Measurements from ENCODE around the gene NUDT16L1.

The NUDT16L1 gene

DNA sequence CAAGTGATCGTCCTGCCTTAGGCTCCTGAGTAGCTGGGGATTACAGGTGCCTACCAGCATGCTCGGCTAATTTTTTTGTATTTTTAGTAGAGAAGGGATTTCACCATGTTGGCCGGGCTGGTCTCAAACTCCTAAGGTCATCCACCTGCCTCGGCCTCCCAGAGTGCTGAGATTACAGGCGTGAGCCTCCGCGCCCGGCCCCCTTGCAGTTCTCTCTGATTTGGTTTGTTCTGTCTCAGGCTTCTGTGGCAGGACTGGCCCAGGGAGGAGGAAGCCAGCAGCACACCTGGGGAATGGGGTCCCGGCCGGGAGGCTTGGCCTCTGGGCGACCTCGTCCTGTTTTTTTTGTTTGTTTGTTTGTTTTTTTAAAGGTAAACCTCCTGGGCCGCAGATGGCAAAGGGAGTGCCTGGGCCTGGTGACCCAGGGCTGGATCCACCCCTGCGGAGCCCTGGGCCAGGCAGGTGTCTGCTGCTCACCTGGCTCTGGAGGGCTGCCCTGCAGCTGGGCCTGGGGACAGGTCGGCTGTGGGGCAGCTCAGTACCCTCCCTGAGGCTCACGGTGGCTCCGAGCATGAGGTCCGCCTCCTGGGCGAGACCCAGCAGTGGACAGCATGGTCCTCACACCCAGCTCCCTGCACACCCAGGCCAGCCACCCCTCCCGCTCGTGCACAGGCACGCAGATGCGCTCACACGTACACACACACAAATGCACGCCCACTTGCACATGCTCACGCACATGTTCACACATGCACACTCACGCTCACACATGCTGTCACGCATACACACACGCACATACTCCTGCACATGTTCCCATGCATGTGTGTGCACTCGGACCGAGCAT, 3.3 kb upstream of the NUDT16L1 start:
- Histone ChIP-seq H3K4me3 (ENCODE audit: low read length, poor library complexity, severe bottlenecking) (no peak overlapping the region), H3K79me2 (ENCODE audit: insufficient read depth, low read length) (peaks cover 5% of the 10 kb centered on the region; the same call in 1 of the 2 replicates), H3K9me2 (replicated peaks; ENCODE audit: low read depth, low read length) (no peaks in the 10 kb centered on the region), H3K9ac (ENCODE audit: low read depth, low read length, poor library complexity, severe bottlenecking) (no peak overlapping the region), H3K4me1 (ENCODE audit: insufficient read depth, low read length, poor library complexity, severe bottlenecking) (no peaks in the 10 kb centered on the region), H3K27me3 (ENCODE audit: insufficient read depth, low read length, poor library complexity, severe bottlenecking) (no peaks in the 10 kb centered on the region), H2AFZ (ENCODE audit: low read length) (no peak overlapping the region), H3K4me2 (ENCODE audit: low read depth, low read length, poor library complexity, severe bottlenecking) (no peak overlapping the region), H3K9me3 (ENCODE audit: insufficient read depth, low read depth, low read length) (no peaks in the 10 kb centered on the region), H3K36me3 (ENCODE audit: insufficient read depth, low read length) (no peaks in the 10 kb centered on the region), H4K20me1 (ENCODE audit: insufficient read depth, low read length, poor library complexity, severe bottlenecking) (no peaks in the 10 kb centered on the region), H3F3A (ENCODE audit: low read depth) (no peaks in the 10 kb centered on the region)
- TF ChIP-seq EZH2phosphoT487 (IDR thresholded peaks at IDR 0.05; ENCODE audit: borderline replicate concordance), result no peak

DNA sequence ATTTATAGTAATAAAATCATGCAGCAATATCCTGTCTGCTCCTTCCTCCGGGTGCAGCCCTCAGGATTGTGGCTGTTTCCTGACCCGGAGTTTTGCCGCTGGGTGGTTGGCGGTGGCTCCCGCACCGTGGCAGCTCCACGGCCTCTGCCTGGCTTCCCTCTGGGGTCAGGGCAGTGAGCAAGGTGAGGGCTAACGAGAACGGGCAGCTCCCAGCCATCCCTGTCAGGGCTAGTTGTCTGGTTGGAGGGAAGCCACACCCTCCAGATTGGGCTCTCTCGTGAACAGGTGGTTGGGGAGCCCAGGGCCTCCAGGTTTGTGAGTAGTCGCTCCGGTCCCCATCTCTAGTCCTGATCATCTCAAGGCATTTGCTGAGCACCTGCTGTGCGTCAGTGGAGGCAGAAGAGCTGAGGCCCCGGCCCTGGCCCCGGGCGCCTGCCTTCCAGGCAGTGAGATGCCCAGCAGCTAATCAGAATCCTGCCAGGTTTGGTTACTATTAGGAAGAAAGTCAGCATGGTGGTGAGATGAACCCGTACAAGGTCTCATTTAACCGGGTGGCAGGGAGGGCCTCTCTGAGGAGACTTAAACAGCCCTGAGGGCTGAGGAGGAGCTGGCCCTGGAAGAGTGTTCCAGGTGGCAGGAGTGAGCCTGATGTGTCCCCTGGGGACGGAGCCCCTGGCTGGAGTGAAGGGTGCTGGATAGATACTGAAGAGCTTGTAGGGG, 2.3 kb upstream of the NUDT16L1 start:
- H3K9me3 ChIP-seq (ENCODE audit: insufficient read depth, low read depth, low read length), result no peaks in the 10 kb centered on the region
- TF ChIP-seq EZH2phosphoT487 (IDR thresholded peaks at IDR 0.05; ENCODE audit: borderline replicate concordance), result no peak
- TF ChIP-seq, protein P1, sequence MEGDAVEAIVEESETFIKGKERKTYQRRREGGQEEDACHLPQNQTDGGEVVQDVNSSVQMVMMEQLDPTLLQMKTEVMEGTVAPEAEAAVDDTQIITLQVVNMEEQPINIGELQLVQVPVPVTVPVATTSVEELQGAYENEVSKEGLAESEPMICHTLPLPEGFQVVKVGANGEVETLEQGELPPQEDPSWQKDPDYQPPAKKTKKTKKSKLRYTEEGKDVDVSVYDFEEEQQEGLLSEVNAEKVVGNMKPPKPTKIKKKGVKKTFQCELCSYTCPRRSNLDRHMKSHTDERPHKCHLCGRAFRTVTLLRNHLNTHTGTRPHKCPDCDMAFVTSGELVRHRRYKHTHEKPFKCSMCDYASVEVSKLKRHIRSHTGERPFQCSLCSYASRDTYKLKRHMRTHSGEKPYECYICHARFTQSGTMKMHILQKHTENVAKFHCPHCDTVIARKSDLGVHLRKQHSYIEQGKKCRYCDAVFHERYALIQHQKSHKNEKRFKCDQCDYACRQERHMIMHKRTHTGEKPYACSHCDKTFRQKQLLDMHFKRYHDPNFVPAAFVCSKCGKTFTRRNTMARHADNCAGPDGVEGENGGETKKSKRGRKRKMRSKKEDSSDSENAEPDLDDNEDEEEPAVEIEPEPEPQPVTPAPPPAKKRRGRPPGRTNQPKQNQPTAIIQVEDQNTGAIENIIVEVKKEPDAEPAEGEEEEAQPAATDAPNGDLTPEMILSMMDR (conservative IDR thresholded peaks at IDR 0.05; ENCODE audit: low read length), result no peak
- no peaks in the 10 kb centered on the region for H3K36me3 ChIP-seq (ENCODE audit: insufficient read depth, low read length)
- no peaks in the 10 kb centered on the region for H3K4me1 ChIP-seq (ENCODE audit: insufficient read depth, low read length, poor library complexity, severe bottlenecking)
- H3K4me3 ChIP-seq (ENCODE audit: low read length, poor library complexity, severe bottlenecking), result no peak overlapping the region
- H2AFZ ChIP-seq (ENCODE audit: low read length), result no peak overlapping the region
- H3K27me3 ChIP-seq (ENCODE audit: insufficient read depth, low read length, poor library complexity, severe bottlenecking), result no peaks in the 10 kb centered on the region
- no peaks in the 10 kb centered on the region for H3F3A ChIP-seq (ENCODE audit: low read depth)
- no peak overlapping the region for H3K9ac ChIP-seq (ENCODE audit: low read depth, low read length, poor library complexity, severe bottlenecking)
- no peaks in the 10 kb centered on the region for H4K20me1 ChIP-seq (ENCODE audit: insufficient read depth, low read length, poor library complexity, severe bottlenecking)
- peaks cover 5% of the 10 kb centered on the region; the same call in 1 of the 2 replicates for H3K79me2 ChIP-seq (ENCODE audit: insufficient read depth, low read length)
- H3K9me2 ChIP-seq (replicated peaks; ENCODE audit: low read depth, low read length), result no peaks in the 10 kb centered on the region
- no peak overlapping the region for H3K4me2 ChIP-seq (ENCODE audit: low read depth, low read length, poor library complexity, severe bottlenecking)

DNA sequence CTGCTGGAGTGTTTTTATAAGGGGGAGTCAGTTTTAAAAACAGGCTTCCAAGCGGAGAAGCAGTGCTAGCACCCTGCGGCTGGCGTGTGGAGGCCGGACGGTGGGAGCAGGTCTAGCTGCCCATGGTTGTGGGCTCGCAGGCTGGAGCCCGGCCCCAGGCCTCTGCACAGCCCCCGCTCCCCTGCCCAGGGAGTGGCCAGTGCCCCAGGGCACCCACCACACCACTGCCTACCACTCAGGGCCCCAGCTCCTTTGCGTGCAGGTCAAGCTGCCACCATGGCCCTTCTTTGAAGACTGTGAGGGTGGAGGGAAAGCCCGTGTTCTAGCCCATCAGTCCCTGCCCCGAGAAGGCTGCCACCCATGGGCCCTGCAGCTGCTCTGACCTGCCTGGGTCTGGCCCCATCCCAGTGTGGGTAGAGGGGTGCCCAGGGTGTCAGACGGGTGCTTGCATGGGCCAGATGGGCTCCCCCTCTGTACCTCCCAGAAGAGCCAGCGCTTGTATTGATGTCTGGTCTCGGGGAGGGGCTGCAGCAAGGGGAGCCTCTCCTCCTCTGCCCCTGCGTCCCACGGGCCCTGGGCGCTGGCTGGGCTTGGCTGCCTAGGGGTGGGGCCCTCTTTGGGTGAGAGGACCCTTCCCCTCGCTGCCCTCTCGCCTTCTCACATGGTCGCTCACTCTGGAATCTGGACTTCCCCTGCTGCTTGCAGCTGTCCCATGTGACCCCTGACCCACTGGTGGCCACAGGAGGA, 1.5 kb upstream of the NUDT16L1 start:
- no peak overlapping the region for H2AFZ ChIP-seq (ENCODE audit: low read length)
- no peaks in the 10 kb centered on the region for H3K36me3 ChIP-seq (ENCODE audit: insufficient read depth, low read length)
- H3K4me3 ChIP-seq (ENCODE audit: low read length, poor library complexity, severe bottlenecking), result no peak overlapping the region
- H3K9me3 ChIP-seq (ENCODE audit: insufficient read depth, low read depth, low read length), result no peaks in the 10 kb centered on the region
- no peaks in the 10 kb centered on the region for H3K9me2 ChIP-seq (replicated peaks; ENCODE audit: low read depth, low read length)
- H3K9ac ChIP-seq (ENCODE audit: low read depth, low read length, poor library complexity, severe bottlenecking), result no peak overlapping the region
- H4K20me1 ChIP-seq (ENCODE audit: insufficient read depth, low read length, poor library complexity, severe bottlenecking), result no peaks in the 10 kb centered on the region
- H3K4me2 ChIP-seq (ENCODE audit: low read depth, low read length, poor library complexity, severe bottlenecking), result no peak overlapping the region
- no peaks in the 10 kb centered on the region for H3K27me3 ChIP-seq (ENCODE audit: insufficient read depth, low read length, poor library complexity, severe bottlenecking)
- TF ChIP-seq, protein P1 (conservative IDR thresholded peaks at IDR 0.05; ENCODE audit: low read length), result no peak
- no peak for TF ChIP-seq EZH2phosphoT487 (IDR thresholded peaks at IDR 0.05; ENCODE audit: borderline replicate concordance)
- H3K79me2 ChIP-seq (ENCODE audit: insufficient read depth, low read length), result peaks cover 5% of the 10 kb centered on the region; the same call in 1 of the 2 replicates
- H3K4me1 ChIP-seq (ENCODE audit: insufficient read depth, low read length, poor library complexity, severe bottlenecking), result no peaks in the 10 kb centered on the region
- H3F3A ChIP-seq (ENCODE audit: low read depth), result no peaks in the 10 kb centered on the region
